ENCODE measurements around the gene PPP2R3A.

The PPP2R3A gene

DNA sequence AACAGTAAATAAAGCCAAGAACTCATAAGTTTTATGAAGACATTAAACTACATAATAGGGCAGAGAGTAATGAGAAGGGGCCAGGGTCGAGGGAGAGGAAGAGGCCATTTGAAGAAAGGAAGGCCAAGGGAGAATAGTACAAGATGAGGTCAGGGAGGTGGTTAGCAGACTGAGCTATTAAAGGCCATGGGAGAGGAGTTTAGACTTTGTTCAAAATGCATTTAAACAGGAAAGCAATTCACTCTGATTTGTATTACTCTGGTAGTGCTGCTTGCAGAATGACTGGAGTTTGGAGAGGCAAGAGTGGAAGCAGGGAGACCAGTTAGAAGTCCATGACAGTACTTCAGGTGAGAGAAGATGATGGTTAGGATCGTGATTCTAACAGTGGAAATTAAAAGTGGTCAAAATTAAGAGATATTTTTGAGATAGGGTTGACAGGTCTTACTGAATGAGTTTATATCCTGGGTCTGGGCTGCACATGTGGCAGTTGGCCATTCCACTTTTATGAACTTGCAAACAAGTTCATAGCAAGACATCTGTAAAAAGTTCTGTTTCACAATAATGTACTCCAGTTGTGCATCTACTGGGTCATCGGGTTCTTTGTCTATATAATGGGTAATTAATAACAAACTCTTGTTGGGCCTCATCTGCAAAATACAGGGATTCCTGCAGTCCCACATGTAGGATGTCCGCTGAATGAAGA is 16.3 kb downstream of the PPP2R3A start:
- H3K4me3 ChIP-seq (ENCODE audit: low read depth, low read length) = no peak overlapping the region
- no peak for DNase-seq (ENCODE audit: low read depth)
- TF ChIP-seq, protein P1, sequence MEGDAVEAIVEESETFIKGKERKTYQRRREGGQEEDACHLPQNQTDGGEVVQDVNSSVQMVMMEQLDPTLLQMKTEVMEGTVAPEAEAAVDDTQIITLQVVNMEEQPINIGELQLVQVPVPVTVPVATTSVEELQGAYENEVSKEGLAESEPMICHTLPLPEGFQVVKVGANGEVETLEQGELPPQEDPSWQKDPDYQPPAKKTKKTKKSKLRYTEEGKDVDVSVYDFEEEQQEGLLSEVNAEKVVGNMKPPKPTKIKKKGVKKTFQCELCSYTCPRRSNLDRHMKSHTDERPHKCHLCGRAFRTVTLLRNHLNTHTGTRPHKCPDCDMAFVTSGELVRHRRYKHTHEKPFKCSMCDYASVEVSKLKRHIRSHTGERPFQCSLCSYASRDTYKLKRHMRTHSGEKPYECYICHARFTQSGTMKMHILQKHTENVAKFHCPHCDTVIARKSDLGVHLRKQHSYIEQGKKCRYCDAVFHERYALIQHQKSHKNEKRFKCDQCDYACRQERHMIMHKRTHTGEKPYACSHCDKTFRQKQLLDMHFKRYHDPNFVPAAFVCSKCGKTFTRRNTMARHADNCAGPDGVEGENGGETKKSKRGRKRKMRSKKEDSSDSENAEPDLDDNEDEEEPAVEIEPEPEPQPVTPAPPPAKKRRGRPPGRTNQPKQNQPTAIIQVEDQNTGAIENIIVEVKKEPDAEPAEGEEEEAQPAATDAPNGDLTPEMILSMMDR (IDR thresholded peaks at IDR 0.05; ENCODE audit: low read depth, low read length, missing control alignments) = no peak
- in situ Hi-C loops (cut with HindIII; ENCODE audit: low sequenced_read_pairs) = no loop called here

DNA sequence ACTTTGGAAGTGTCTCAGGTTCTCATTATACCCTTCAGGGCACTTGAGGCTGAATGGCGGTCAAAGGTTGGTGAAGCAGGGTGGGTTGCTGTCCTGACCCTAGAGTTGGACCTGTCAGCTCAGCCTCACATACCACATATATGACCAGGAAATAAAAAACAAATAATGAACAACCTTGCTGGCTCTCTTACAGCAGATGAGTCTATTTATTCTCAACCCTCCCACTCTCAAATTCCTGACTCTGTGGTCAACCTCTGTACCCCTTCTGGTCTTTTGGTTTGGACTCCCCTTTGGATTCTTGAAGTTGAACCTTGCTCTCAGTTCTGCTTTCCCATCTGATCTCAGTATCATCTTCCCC is 16.9 kb downstream of the PPP2R3A start:
- TF ChIP-seq, protein P1 (IDR thresholded peaks at IDR 0.05; ENCODE audit: low read depth, low read length, missing control alignments) = no peak
- no peak for DNase-seq (ENCODE audit: low read depth)
- in situ Hi-C loops (cut with HindIII; ENCODE audit: low sequenced_read_pairs) = no loop called here
- no peak overlapping the region for H3K4me3 ChIP-seq (ENCODE audit: low read depth, low read length)

DNA sequence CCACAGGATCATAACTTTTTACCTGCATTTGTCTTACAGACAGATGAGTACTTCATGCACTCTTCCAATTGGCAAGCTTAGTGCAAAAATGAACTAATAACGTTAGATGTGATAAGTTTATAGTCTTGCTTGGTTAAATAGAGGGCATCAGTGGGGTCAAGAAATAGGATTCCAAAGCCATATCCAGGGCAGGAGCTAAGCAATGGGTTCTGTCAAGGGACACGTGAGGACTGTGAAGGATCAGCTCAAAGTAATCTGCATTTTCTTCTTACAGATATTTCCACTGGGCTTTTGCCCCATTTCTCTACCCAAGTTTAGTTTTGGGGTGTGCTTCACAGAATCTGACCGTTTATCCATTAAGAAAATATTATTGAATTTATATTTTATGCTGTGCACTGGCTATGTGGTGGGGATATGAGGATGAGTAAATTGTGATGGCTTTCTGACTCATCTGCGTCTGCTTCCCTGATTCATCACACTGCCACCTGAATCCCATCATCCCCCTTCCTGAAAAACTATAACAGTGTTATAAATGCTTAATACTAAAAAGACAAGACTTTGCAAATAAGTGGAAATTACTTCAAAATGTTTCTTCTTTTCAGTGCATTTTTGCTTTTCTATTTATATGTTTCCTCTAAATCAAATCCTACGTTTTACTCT is 17.5 kb downstream of the PPP2R3A start:
- in situ Hi-C loops (cut with HindIII; ENCODE audit: low sequenced_read_pairs) = no loop called here
- no peak for DNase-seq (ENCODE audit: low read depth)
- no peak overlapping the region for H3K4me3 ChIP-seq (ENCODE audit: low read depth, low read length)
- TF ChIP-seq, protein P1 (IDR thresholded peaks at IDR 0.05; ENCODE audit: low read depth, low read length, missing control alignments) = no peak

DNA sequence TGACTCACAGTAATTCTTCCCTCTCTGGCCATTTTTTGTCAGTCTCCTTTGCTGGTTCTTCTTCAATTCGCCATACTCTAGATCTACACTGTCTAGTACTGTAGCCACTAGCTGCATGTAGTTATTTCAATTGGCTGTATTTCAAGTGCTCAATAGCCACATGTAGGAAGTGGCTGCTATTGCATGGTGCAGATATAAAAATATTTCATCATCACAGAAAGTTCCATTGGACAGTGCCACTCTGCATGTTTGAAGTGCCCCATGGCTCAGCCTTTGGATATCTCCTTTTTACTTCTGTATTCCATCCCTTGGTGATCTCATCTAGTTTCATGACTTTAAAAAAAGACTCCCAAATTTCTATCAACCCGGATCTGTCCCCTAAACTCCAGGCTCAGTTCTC is 22.1 kb downstream of the PPP2R3A start:
- TF ChIP-seq, protein P1 (IDR thresholded peaks at IDR 0.05; ENCODE audit: low read depth, low read length, missing control alignments) = no peak
- no peak overlapping the region for H3K4me3 ChIP-seq (ENCODE audit: low read depth, low read length)
- in situ Hi-C loops (cut with HindIII; ENCODE audit: low sequenced_read_pairs) = no loop called here
- no peak for DNase-seq (ENCODE audit: low read depth)

DNA sequence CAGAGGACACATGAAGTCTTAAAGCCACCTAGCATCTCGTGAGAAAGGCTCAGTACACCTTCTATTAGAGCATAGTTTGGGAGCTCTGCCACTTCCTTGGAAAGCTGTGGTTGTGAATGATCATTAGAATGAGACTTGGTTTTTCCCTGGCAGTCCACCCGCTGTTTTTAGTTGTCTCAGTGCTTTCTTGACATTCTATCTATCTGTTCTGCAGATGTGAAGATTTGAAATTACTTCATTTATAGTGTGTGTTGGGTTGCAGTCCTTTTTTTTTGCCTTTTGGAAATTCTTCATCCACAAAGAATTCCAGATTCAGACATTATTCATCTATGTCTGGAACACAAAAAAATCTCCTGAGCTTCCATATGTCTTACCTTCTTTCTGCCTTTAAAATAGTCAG is 23.7 kb downstream of the PPP2R3A start:
- in situ Hi-C loops (cut with HindIII; ENCODE audit: low sequenced_read_pairs) = no loop called here
- TF ChIP-seq, protein P1 (IDR thresholded peaks at IDR 0.05; ENCODE audit: low read depth, low read length, missing control alignments) = no peak
- DNase-seq (ENCODE audit: low read depth) = peak; percentile 38
- no peak overlapping the region for H3K4me3 ChIP-seq (ENCODE audit: low read depth, low read length)

DNA sequence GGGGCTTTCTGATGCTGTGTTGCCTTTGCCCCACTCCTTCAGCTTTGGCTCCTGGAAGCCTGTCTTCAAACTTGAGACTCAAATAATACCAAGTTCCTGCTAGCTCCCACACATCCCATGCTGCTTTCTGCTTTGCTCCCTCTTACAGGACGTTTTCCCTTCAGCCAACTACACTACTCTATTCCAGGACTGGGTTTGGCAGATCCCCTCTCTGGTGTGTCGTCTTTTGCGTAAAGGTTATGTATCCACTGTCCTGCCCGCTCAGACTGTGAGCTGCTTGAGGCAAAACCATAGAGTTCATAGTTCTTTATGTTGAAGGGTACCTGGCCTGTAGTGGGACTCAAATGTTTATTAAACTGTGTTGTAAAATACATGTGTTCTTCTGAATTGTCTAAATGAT is 25.4 kb downstream of the PPP2R3A start:
- TF ChIP-seq, protein P1 (IDR thresholded peaks at IDR 0.05; ENCODE audit: low read depth, low read length, missing control alignments) = no peak
- DNase-seq (ENCODE audit: low read depth) = no peak
- in situ Hi-C loops (cut with HindIII; ENCODE audit: low sequenced_read_pairs) = no loop called here
- H3K4me3 ChIP-seq (ENCODE audit: low read depth, low read length) = no peak overlapping the region
